HG03280 (cell line): ENCODE results near the gene RRAS2.

Experiments used
- ATAC-seq: cut with Tn5 transposase; IDR thresholded peaks from one replicate; pipeline ENCODE4 v1.9.1; 2021; ENCODE audit warnings: mild to moderate bottlenecking, moderate library complexity; ENCODE audit not compliant: unreplicated experiment

Gene RRAS2

DNA sequence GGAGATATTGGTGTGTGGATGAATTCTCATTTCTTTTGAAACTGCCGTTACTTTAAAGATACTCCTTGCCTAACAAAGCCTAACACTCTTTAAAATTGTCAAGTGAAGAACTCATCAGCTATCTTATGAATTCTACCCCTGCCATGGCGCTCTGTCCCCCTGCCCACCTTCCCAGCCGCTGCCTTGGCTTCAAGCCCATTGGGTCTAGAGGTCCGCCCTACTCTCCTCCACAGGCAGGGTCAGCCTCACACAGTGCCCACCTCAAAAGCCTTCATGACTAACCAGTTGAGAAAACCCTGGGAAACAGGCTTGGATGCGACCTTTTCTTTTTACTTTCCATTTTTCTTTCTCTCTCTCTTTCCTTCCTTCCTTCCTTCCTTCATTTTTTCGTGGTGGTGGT lies 128.6 kb downstream of the RRAS2 start:
- no peak for ATAC-seq

DNA sequence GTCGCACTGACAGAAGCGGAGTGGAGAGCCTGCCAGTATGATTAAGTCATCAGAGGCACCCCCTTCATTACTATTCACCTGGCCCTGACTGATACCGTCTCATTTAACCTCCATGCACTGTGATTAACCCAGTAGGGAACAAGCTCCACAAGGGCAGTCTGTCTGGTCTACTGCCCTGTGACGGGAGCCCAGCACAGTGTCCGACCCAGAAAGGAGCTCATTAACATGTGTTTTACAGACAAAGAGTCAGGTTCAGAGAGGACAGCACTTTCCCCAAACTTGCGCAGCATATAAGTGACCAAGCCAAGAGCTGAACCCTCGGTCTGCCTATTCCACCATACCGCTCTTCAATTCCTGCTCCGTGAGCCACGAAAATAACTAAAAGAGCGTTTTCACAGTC lies 129.5 kb downstream of the RRAS2 start:
- ATAC-seq, result no peak

- ATAC-seq, result no peak
Measured at GRCh38 chr11:14228356-14228755, 130.6 kb downstream of the RRAS2 start.
